Measurements from ENCODE around the gene CCDC6.

GRCh38 chr10:59753267-59753666 lies 153.1 kb downstream of the CCDC6 start, which contains the start of gene MRLN:
- TF ChIP-seq, protein P1, sequence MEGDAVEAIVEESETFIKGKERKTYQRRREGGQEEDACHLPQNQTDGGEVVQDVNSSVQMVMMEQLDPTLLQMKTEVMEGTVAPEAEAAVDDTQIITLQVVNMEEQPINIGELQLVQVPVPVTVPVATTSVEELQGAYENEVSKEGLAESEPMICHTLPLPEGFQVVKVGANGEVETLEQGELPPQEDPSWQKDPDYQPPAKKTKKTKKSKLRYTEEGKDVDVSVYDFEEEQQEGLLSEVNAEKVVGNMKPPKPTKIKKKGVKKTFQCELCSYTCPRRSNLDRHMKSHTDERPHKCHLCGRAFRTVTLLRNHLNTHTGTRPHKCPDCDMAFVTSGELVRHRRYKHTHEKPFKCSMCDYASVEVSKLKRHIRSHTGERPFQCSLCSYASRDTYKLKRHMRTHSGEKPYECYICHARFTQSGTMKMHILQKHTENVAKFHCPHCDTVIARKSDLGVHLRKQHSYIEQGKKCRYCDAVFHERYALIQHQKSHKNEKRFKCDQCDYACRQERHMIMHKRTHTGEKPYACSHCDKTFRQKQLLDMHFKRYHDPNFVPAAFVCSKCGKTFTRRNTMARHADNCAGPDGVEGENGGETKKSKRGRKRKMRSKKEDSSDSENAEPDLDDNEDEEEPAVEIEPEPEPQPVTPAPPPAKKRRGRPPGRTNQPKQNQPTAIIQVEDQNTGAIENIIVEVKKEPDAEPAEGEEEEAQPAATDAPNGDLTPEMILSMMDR (IDR thresholded peaks at IDR 0.05; ENCODE audit: poor library complexity, severe bottlenecking) = no peak
- TF ChIP-seq REST (IDR thresholded peaks at IDR 0.05; ENCODE audit: borderline replicate concordance) = no peak
- no peak for TF ChIP-seq EZH2 (IDR thresholded peaks at IDR 0.05; ENCODE audit: borderline replicate concordance, insufficient read depth, low read length, poor library complexity, severe bottlenecking)

All from neural cell (in vitro differentiated cells).